Breast epithelium (tissue), 4 donors: ENCODE data around the gene ELOA. TPM values are rescaled to one million over a fixed set of nuclear protein-coding genes. Genes with fewer than 3 reads are reported as not detected.
"Not testable (repeated sequence)": the region's sequence is repeated elsewhere in the genome, so short reads cannot be mapped to it uniquely, and the experiment has no call there.

ENCODE experiments used
- DNase-seq, 2 donors: peaks; one replicate each; pipeline ENCODE4 v3.0.0-alpha.2; 2019; ENCODE audit warnings: low spot score in 2 of 2
- H3K27ac ChIP-seq, 2 donors: fragments of 200-600 bp; sonication (generic) in 1 of 2; one replicate each; pipeline ENCODE4 v1.5.1; 2016 to 2019; ENCODE audit warnings: mild to moderate bottlenecking in 1 of 2
- H3K27me3 ChIP-seq, 2 donors: fragments of 200-600 bp; sonication (generic) in 1 of 2; one replicate each; pipeline versions ENCODE4 v1.5.1 to v1.6.0; 2017 to 2019; ENCODE audit warnings: control low read depth in 1 of 2, mild to moderate bottlenecking in 1 of 2
- H3K36me3 ChIP-seq: fragments of 200-600 bp; one replicate; pipeline ENCODE4 v1.5.1; 2019
- H3K4me1 ChIP-seq, 2 donors: fragments of 200-600 bp; sonication (generic); one replicate each; pipeline ENCODE4 v1.5.1; 2016 to 2019; ENCODE audit warnings: control low read depth in 1 of 2
- H3K4me3 ChIP-seq, 3 donors: fragments of 200-600 bp; sonication (generic); 1 replicate in 2 of 3; 2 replicates in 1 of 3; pipeline ENCODE4 v1.5.1; 2016 to 2019; ENCODE audit warnings: mild to moderate bottlenecking in 3 of 3, moderate library complexity in 2 of 3
- H3K9me3 ChIP-seq, 2 donors: fragments of 200-600 bp; sonication (generic) in 1 of 2; one replicate each; pipeline ENCODE4 v1.5.1; 2016 to 2019; ENCODE audit warnings: control low read depth in 1 of 2
- POLR2A ChIP-seq: fragments of 450-650 bp; IDR thresholded peaks from one replicate; pipeline ENCODE4 v1.6.1; 2016; ENCODE audit warnings: antibody characterized with exemption, mild to moderate bottlenecking, moderate library complexity
- POLR2AphosphoS5 ChIP-seq, 3 donors: sonication (generic); formaldehyde crosslinking; IDR thresholded peaks; one replicate each; pipeline ENCODE4 v1.6.1; 2017; ENCODE audit warnings: antibody characterized with exemption in 3 of 3
- intact Hi-C: fragments of 100-400 bp; cut with DNase I; formaldehyde crosslinking; loops from one replicate; pipeline ENCODE4 v1.15.1; 2023; ENCODE audit warnings: low total_unique reads
- total RNA-seq, 3 donors: library from RNA; depleted of rRNA; stranded (reverse); fragments of >200 nt; gene quantifications; one replicate each; pipeline ENCODE4 v1.1.0, GENCODE V29; 2016
- TF ChIP-seq, protein P1 (sequence below), 3 donors: fragments of 450-650 bp; IDR thresholded peaks; one replicate each; pipeline ENCODE4 v1.5.1; 2016 to 2017; ENCODE audit warnings: antibody characterized with exemption in 3 of 3, mild to moderate bottlenecking in 3 of 3, moderate library complexity in 3 of 3

ELOA gene
- total RNA-seq, 3 donors from 2014 or later, result 30.3 to 61.9 (median 32.8) TPM

- peak; percentile 68 to 79 for DNase-seq
- H3K36me3 ChIP-seq, result no peaks in the 10 kb centered on the region
- H3K27me3 ChIP-seq, result no peaks in the 10 kb centered on the region
- H3K9me3 ChIP-seq, result no peaks in the 10 kb centered on the region
- intact Hi-C loops, result no loop called here
- H3K27ac ChIP-seq, result peak overlapping the region; percentile 92
- TF ChIP-seq POLR2AphosphoS5 (IDR thresholded peaks at IDR 0.05) (peak; percentile 41 to 74 (median 46)), POLR2A (no peak)
- peaks cover 6% of the 10 kb centered on the region in 2 donors for H3K4me1 ChIP-seq
- peak overlapping the region; percentile 74 to 87 (median 79) for H3K4me3 ChIP-seq
These were observed 56.5 kb downstream of the ELOA start for GRCh38 chr1:23799570-23800399.

GRCh38 chr1:23800400-23801337 is 57.4 kb downstream of the ELOA start, which contains the start of gene GALE:
Gene GALE (minus strand): TSS chr1:23800754. CDS start chr1:23799007, 1,747 bp downstream.
- Histone ChIP-seq H3K36me3 (no peaks in the 10 kb centered on the region), H3K9me3 (no peaks in the 10 kb centered on the region), H3K27me3 (no peaks in the 10 kb centered on the region), H3K27ac (peak within 1 kb of the TSS; percentile 92), H3K4me3 (peak within 1 kb of the TSS; percentile 74 to 87 (median 79)), H3K4me1 (peaks cover 6% of the 10 kb centered on the region in 2 donors)
- peak; percentile 77 to 86 (median 85) for TF ChIP-seq POLR2AphosphoS5 (IDR thresholded peaks at IDR 0.05)
- TF ChIP-seq, protein P1, sequence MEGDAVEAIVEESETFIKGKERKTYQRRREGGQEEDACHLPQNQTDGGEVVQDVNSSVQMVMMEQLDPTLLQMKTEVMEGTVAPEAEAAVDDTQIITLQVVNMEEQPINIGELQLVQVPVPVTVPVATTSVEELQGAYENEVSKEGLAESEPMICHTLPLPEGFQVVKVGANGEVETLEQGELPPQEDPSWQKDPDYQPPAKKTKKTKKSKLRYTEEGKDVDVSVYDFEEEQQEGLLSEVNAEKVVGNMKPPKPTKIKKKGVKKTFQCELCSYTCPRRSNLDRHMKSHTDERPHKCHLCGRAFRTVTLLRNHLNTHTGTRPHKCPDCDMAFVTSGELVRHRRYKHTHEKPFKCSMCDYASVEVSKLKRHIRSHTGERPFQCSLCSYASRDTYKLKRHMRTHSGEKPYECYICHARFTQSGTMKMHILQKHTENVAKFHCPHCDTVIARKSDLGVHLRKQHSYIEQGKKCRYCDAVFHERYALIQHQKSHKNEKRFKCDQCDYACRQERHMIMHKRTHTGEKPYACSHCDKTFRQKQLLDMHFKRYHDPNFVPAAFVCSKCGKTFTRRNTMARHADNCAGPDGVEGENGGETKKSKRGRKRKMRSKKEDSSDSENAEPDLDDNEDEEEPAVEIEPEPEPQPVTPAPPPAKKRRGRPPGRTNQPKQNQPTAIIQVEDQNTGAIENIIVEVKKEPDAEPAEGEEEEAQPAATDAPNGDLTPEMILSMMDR (IDR thresholded peaks at IDR 0.05), result peak in 1 of 3 donors; percentile 12
- TF ChIP-seq POLR2A, result no peak
- intact Hi-C loops, result no loop called here
- peak; percentile 96 to 97 for DNase-seq

GRCh38 chr1:23801338-23801748 is 58.1 kb downstream of the ELOA start:
- Histone ChIP-seq H3K9me3 (no peaks in the 10 kb centered on the region), H3K27ac (peak overlapping the region; percentile 92), H3K4me3 (peak overlapping the region; percentile 74 to 87 (median 79)), H3K36me3 (no peaks in the 10 kb centered on the region), H3K4me1 (peaks cover 6% of the 10 kb centered on the region in 2 donors), H3K27me3 (no peaks in the 10 kb centered on the region)
- intact Hi-C loops, result no loop called here
- no peak for DNase-seq
- no peak for TF ChIP-seq POLR2A
- TF ChIP-seq, protein P1 (IDR thresholded peaks at IDR 0.05), result no peak
- no peak for TF ChIP-seq POLR2AphosphoS5 (IDR thresholded peaks at IDR 0.05)

DNA sequence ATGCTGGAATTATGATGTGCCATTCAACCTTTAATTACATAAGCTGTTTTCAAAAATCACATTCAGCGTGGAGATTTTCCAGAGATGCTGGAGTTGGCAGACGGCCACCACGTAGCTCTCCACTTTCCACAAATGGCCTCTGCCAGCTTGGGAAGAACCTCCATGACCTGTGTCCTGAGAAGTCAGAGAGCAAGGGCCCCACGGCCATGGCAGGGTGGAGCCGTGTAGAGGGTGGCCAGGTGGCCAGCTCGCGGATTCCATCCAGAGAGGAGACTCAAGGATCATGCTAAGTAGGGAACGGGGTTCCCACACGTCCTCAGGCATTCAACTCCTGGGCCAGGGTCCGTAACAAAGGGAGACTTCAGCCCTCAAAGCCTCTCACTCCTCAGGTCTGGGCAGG is 58.6 kb downstream of the ELOA start:
- H3K4me3 ChIP-seq, result no peak overlapping the region

DNA sequence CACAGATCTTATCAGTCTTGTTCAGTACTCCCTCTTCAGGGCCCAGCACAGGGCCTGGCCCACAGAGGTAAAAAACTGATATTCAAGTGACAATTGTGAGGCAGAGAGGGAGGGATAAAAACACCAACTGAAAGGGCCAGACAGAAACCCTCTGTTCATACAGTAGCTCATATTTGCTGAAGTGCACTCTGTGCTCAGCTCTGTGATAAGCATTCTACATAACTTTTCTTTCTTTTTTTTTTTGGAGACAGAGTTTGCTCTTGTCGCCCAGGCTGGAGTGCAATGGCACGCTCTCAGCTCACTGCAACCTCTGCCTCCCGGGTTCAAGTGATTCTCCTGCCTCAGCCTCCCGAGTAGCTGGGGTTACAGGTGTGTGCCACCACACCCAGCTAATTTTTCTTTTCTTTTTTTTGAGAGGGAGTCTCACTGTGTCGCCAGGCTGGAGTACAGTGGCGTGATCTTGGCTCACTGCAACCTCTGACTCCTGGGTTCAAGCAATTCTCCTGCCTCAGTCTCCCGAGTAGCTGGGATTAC is 59.6 kb downstream of the ELOA start:
- not testable (repeated sequence) for H3K9me3 ChIP-seq, H3K27ac ChIP-seq, H3K4me1 ChIP-seq, DNase-seq, H3K4me3 ChIP-seq, H3K36me3 ChIP-seq, H3K27me3 ChIP-seq
- intact Hi-C loops, result loop anchor here (1.0 kb wide), 1 partner anchor 25 kb away; the partner anchor contains the start of gene PITHD1

More for the DNA sequence above, 58.6 kb downstream of the ELOA start:
- DNase-seq, result no peak
- Histone ChIP-seq H3K27me3 (no peaks in the 10 kb centered on the region), H3K4me1 (peaks cover 6% of the 10 kb centered on the region in 2 donors), H3K27ac (peak overlapping the region; percentile 92), H3K9me3 (no peaks in the 10 kb centered on the region), H3K36me3 (no peaks in the 10 kb centered on the region)
- intact Hi-C loops, result loop anchor here (1.0 kb wide), 1 partner anchor 24 kb away; the partner anchor contains the start of gene PITHD1
- TF ChIP-seq POLR2A (no peak), POLR2AphosphoS5 (IDR thresholded peaks at IDR 0.05) (no peak)
- TF ChIP-seq, protein P1 (IDR thresholded peaks at IDR 0.05), result no peak
